IPS-18a (cell line): ENCODE results near the gene ZNF513.

ENCODE experiments used
- H3K27ac ChIP-seq: one replicate; pipeline ENCODE4 v1.5.1; 2013; ENCODE audit warnings: low read length
- H3K27me3 ChIP-seq: one replicate; pipeline ENCODE4 v1.6.1; 2013; ENCODE audit warnings: mild to moderate bottlenecking, low read length; ENCODE audit not compliant: control insufficient read depth, insufficient read depth
- H3K36me3 ChIP-seq: one replicate; pipeline ENCODE4 v1.6.1; 2013; ENCODE audit warnings: low read depth, low read length; ENCODE audit not compliant: control insufficient read depth
- H3K4me1 ChIP-seq: one replicate; pipeline ENCODE4 v1.6.1; 2013; ENCODE audit warnings: low read depth, low read length; ENCODE audit not compliant: control insufficient read depth
- H3K4me3 ChIP-seq: one replicate; pipeline ENCODE4 v1.5.1; 2013; ENCODE audit warnings: low read length
- H3K9ac ChIP-seq: one replicate; pipeline ENCODE4 v1.6.1; 2013; ENCODE audit warnings: mild to moderate bottlenecking, low read length, moderate library complexity
- H3K9me3 ChIP-seq: one replicate; pipeline ENCODE4 v1.6.1; 2013; ENCODE audit warnings: low read depth, low read length; ENCODE audit not compliant: control insufficient read depth

ZNF513 gene

DNA sequence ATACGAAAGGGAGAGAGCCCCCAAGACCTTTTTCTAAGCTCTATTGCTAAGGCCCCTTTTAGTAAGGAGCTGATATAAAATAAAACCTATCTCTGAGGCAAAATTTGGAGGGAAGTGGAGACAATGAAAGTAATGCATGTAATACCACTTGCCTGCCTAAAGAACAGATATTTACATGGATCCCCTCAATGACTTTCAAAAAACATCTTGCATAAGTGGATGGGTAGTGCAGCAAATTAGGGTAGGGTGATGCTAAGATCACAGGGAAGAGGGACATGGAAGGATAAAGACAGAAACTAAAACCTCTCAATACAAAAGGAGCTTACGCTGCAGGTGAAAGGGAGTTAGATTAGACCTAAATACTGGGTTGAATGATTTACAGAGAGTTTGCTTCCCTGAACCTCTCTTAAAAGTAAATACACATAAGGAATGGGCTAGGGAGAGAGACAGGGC lies 1.1 kb downstream of the ZNF513 start:
- H3K9ac ChIP-seq = peak overlapping the region; percentile 80

DNA sequence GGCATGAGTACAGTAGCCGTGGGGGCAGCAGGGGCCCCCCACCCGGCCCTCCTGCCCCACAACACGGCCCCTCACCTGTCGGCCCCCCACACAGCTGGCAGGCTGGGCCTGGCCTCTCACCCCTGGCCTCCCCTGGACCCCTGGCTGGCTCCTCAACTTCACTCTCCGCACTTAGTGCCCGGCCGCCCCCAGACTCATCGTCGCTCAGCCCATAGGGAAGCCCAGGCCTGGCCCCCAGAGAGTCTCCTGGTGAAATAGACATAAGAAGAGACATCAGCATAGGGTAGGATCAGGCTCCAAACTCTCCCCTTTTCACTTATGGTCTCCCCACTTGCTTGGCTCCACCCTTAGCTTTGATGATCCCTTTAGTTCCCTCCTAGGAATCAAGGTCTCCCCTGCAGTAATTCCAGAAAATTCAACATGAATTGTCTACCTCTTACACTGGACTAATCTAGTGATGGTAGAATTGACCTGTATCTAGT lies 1.7 kb downstream of the ZNF513 start:
- H3K27me3 ChIP-seq = no peaks in the 10 kb centered on the region
- peak overlapping the region; percentile 80 for H3K9ac ChIP-seq
- peaks cover 8% of the 10 kb centered on the region for H3K4me1 ChIP-seq
- no peak overlapping the region for H3K27ac ChIP-seq
- no peaks in the 10 kb centered on the region for H3K9me3 ChIP-seq
- H3K36me3 ChIP-seq = peaks cover 59% of the 10 kb centered on the region
- H3K4me3 ChIP-seq = peak overlapping the region; percentile 73

More for the DNA sequence above, 1.1 kb downstream of the ZNF513 start:
- Histone ChIP-seq H3K27ac (no peak overlapping the region), H3K9me3 (no peaks in the 10 kb centered on the region), H3K4me1 (peaks cover 8% of the 10 kb centered on the region), H3K27me3 (no peaks in the 10 kb centered on the region), H3K36me3 (peaks cover 62% of the 10 kb centered on the region), H3K4me3 (peak overlapping the region; percentile 73)

DNA sequence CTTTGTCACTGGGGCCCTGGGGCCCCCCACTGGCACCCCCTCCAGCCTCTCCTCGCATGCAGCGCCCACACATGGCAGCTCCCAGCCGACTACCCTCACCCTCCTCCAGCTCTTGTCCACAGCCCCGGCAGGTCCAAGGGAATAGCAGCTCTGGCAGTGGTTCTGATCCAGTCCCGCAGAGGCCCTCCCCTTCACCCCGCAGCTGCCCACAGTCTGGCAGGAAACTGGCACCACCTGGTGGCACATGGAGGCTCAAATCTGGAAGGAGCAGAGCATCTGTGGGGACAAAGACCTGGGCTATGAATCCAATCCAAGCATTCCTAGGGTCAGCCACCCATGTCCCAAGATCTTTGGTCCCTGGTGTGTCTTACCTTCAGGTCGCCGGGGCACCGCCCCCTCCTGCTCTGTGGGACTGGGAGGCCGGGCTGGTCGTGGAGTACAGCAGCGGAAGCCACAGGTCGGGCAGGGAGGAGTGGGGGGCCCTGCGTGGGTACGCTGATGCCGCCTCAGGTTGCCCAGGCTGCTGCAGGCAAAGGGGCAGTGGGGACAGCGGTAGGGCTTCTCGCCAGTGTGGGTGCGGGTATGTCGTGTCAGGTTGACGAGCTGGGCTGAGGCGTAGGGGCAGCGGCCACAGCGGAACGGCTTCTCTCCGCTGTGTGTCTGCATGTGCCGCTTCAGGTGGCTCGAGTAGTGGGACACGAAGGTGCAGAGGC lies 2.3 kb downstream of the ZNF513 start:
- Histone ChIP-seq H3K9ac (no peak overlapping the region), H3K27me3 (no peaks in the 10 kb centered on the region)

GRCh38 chr2:27377618-27378095 lies 2.9 kb downstream of the ZNF513 start:
- H3K4me1 ChIP-seq = peaks cover 8% of the 10 kb centered on the region
- no peaks in the 10 kb centered on the region for H3K9me3 ChIP-seq
- H3K36me3 ChIP-seq = peaks cover 58% of the 10 kb centered on the region
- no peak overlapping the region for H3K9ac ChIP-seq
- H3K27me3 ChIP-seq = no peaks in the 10 kb centered on the region
- H3K4me3 ChIP-seq = no peak overlapping the region
- no peak overlapping the region for H3K27ac ChIP-seq

More for the DNA sequence above, 2.3 kb downstream of the ZNF513 start:
- no peak overlapping the region for H3K4me3 ChIP-seq
- no peak overlapping the region for H3K27ac ChIP-seq
- H3K4me1 ChIP-seq = peaks cover 8% of the 10 kb centered on the region
- no peaks in the 10 kb centered on the region for H3K9me3 ChIP-seq
- H3K36me3 ChIP-seq = peaks cover 57% of the 10 kb centered on the region

GRCh38 chr2:27376866-27377617 lies 3.5 kb downstream of the ZNF513 start:
- Histone ChIP-seq H3K36me3 (peaks cover 54% of the 10 kb centered on the region), H3K4me3 (no peak overlapping the region), H3K27ac (no peak overlapping the region), H3K9ac (no peak overlapping the region), H3K27me3 (no peaks in the 10 kb centered on the region), H3K9me3 (no peaks in the 10 kb centered on the region), H3K4me1 (peaks cover 8% of the 10 kb centered on the region)

DNA sequence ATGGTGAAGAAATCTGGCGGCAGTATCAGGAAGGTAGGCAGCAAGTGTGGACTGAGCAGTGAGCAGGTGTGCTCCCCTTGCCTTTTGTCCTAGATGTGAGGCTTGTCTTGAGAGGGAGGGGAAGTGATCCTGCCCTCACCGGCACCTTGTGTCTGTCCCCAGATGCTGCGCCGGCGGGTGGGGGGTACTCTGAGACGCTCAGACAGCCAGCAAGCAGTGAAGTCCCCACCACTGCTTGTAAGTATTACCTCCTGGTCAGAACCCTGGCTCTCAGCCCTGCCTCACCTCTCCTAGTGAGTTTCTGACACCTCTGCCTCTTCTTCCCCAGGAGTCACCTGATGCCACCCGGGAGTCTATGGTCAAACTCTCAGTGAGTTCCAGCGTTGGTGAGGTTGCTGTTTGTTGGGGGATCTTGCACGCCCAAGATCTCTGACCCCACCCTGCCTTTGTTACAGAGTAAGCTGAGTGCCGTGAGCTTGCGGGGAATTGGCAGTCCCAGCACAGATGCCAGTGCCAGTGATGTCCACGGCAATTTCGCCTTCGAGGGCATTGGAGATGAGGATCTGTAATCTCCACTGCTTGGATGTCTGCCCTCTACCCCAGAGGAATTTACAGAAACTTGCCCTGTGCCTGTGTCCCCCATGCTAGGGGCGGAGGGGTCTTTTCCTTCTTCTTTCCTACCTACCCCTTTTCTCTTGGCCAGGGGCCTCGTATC lies 4.2 kb downstream of the ZNF513 start:
- H3K4me1 ChIP-seq = peaks cover 7% of the 10 kb centered on the region
- no peak overlapping the region for H3K9ac ChIP-seq
- peaks cover 46% of the 10 kb centered on the region for H3K36me3 ChIP-seq
- H3K27me3 ChIP-seq = no peaks in the 10 kb centered on the region
- no peak overlapping the region for H3K27ac ChIP-seq
- no peak overlapping the region for H3K4me3 ChIP-seq
- H3K9me3 ChIP-seq = no peaks in the 10 kb centered on the region

DNA sequence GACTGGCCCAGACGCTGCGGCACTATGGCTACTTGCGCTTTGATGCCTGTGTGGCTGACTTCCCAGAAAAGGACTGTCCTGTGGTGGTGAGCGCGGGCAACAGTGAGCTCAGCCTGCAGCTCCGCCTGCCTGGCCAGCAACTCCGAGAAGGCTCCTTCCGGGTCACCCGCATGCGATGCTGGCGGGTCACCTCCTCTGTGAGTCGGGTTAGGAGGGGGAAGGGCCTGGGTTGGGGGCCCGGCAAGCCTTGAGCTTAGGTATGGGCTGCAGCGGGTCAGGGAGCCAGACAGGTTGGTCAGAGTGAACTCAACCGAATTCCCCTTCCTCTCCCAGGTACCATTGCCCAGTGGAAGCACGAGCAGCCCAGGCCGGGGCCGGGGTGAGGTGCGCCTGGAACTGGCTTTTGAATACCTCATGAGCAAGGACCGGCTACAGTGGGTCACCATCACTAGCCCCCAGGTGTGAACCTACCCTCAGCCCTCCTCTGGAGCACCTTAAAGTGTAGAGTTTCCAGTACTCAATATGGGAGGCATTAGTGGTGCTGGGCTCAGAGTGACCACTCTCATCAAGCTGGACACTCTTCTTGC lies 4.9 kb downstream of the ZNF513 start:
- Histone ChIP-seq H3K9me3 (no peaks in the 10 kb centered on the region), H3K9ac (no peak overlapping the region), H3K27me3 (no peaks in the 10 kb centered on the region), H3K4me3 (no peak overlapping the region), H3K4me1 (peaks cover 4% of the 10 kb centered on the region), H3K27ac (no peak overlapping the region), H3K36me3 (peaks cover 44% of the 10 kb centered on the region)

GRCh38 chr2:27373567-27373966 lies 7.0 kb downstream of the ZNF513 start:
- Histone ChIP-seq H3K27me3 (no peaks in the 10 kb centered on the region), H3K9me3 (no peaks in the 10 kb centered on the region), H3K27ac (no peak overlapping the region), H3K36me3 (peaks cover 45% of the 10 kb centered on the region), H3K9ac (no peak overlapping the region), H3K4me1 (peaks cover 11% of the 10 kb centered on the region), H3K4me3 (no peak overlapping the region)

DNA sequence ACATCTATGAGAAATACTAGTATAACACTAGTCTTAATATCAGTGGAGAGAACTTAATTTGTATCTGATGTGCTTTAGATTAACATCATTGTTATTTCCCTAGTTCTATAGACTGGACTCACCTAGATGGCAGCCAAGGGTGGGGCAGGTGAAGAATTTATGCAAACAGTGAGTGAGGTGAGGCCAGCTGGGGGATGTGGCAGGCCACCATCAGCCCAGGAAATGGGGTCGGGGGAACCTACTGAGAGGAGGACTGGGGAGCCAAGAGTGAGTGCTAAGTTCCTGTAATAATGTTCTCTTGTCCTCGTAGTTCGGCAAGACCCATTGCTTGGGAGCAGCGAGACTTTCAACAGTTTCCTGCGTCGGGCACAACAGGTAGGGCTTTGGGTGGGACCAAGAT lies 7.6 kb downstream of the ZNF513 start:
- H3K4me3 ChIP-seq = no peak overlapping the region
- peaks cover 11% of the 10 kb centered on the region for H3K4me1 ChIP-seq
- no peak overlapping the region for H3K27ac ChIP-seq
- H3K9me3 ChIP-seq = no peaks in the 10 kb centered on the region
- H3K9ac ChIP-seq = no peak overlapping the region
- no peaks in the 10 kb centered on the region for H3K27me3 ChIP-seq
- H3K36me3 ChIP-seq = peaks cover 51% of the 10 kb centered on the region

DNA sequence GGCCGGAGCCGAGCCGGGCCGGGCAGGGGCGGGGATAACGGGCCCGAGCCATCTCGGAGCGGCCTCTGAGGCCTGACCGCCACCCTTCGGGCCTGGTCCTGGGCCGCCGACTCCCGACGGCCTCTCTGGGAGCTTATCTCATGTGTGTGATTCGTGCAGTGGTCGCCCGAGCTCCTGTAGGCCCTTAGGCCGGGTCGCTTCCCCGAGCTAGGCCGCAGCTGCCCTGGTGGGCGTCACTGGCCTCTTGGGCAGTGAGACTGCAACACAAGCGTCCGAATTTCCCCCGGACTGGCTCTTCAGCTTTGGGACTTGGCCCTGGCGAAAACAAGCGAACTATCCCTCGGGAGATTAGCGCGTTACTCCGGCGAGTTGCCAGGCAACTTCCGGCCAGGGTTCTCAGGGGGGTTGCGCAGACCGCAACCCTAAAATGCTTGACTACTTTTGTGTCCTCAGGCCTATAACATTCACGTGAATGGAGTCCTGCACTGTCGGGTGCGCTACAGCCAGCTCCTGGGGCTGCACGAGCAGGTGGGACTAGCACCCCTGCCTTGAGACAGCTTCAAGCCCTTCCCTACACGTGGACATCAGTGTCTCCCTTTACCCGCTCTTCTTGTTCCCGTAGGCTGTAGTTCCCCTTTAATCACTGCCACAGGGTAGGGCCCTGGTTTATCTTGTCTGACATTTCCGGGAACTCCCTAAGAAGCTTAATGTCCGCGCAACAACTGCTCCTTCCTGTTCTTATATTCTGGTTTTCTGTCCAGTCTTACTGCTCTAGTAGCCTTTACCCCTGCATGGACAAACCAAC lies 9.5 kb downstream of the ZNF513 start:
- peak overlapping the region; percentile 88 for H3K9ac ChIP-seq
- H3K27ac ChIP-seq = no peak overlapping the region
- H3K9me3 ChIP-seq = no peaks in the 10 kb centered on the region
- peaks cover 49% of the 10 kb centered on the region for H3K36me3 ChIP-seq
- no peaks in the 10 kb centered on the region for H3K27me3 ChIP-seq
- peak overlapping the region; percentile 98 for H3K4me3 ChIP-seq
- peaks cover 11% of the 10 kb centered on the region for H3K4me1 ChIP-seq
